ENCODE data around the gene KCNT2. TPM values are rescaled to one million over a fixed set of nuclear protein-coding genes. Genes with fewer than 3 reads are reported as not detected.

Gene KCNT2
- total RNA-seq, 1 donor from 2014 or later = 5.9 TPM

GRCh38 chr1:196438329-196438728, 169.9 kb downstream of the KCNT2 start:
- TF ChIP-seq CTCF (IDR thresholded peaks at IDR 0.05; ENCODE audit: insufficient read depth, low read depth, low read length) (no peak), EZH2 (IDR thresholded peaks at IDR 0.05; ENCODE audit: insufficient read depth, low read length) (no peak)
- Histone ChIP-seq H3K27ac (ENCODE audit: low read depth, low read length) (no peak overlapping the region), H4K20me1 (ENCODE audit: insufficient read depth, low read length) (no peaks in the 10 kb centered on the region), H2AFZ (ENCODE audit: low read depth, low read length) (no peak overlapping the region), H3K4me2 (ENCODE audit: low read length) (no peak overlapping the region), H3K36me3 (ENCODE audit: insufficient read depth, low read length) (no peaks in the 10 kb centered on the region), H3K4me1 (ENCODE audit: insufficient read depth, low read length) (no peaks in the 10 kb centered on the region), H3K4me3 (ENCODE audit: insufficient read depth, low read depth, low read length) (no peak overlapping the region), H3K9me3 (ENCODE audit: insufficient read depth, low read depth, low read length) (no peaks in the 10 kb centered on the region), H3K27me3 (ENCODE audit: insufficient read depth, low read length) (no peaks in the 10 kb centered on the region), H3K79me2 (ENCODE audit: insufficient read depth, low read length) (no peaks in the 10 kb centered on the region), H3K9ac (ENCODE audit: low read length) (no peak overlapping the region)
- Mint-ChIP-seq H3K27me3 (ENCODE audit: low read depth, unreplicated experiment) (no peaks in the 10 kb centered on the region), H3K36me3 (ENCODE audit: low read depth, unreplicated experiment) (no peaks in the 10 kb centered on the region), H3K4me3 (ENCODE audit: unreplicated experiment) (no peak overlapping the region), H3K4me1 (ENCODE audit: low read depth, unreplicated experiment) (no peaks in the 10 kb centered on the region), H3K9me3 (ENCODE audit: unreplicated experiment) (no peaks in the 10 kb centered on the region), H3K27ac (ENCODE audit: unreplicated experiment) (no peak overlapping the region)
- no peak for FAIRE-seq
- DNase-seq (ENCODE audit: low read depth) = peak; percentile 30

- DNase-seq (ENCODE audit: low read depth) (no peak), FAIRE-seq (no peak)
- H3K27ac Mint-ChIP-seq (ENCODE audit: unreplicated experiment) = no peak overlapping the region
- no peaks in the 10 kb centered on the region for H3K36me3 Mint-ChIP-seq (ENCODE audit: low read depth, unreplicated experiment)
- H3K9me3 ChIP-seq (ENCODE audit: insufficient read depth, low read depth, low read length) = no peaks in the 10 kb centered on the region
- no peaks in the 10 kb centered on the region for H3K27me3 Mint-ChIP-seq (ENCODE audit: low read depth, unreplicated experiment)
- H3K4me1 ChIP-seq (ENCODE audit: insufficient read depth, low read length) = no peaks in the 10 kb centered on the region
- H3K79me2 ChIP-seq (ENCODE audit: insufficient read depth, low read length) = no peaks in the 10 kb centered on the region
- no peaks in the 10 kb centered on the region for H3K9me3 Mint-ChIP-seq (ENCODE audit: unreplicated experiment)
- no peaks in the 10 kb centered on the region for H3K27me3 ChIP-seq (ENCODE audit: insufficient read depth, low read length)
- H3K36me3 ChIP-seq (ENCODE audit: insufficient read depth, low read length) = no peaks in the 10 kb centered on the region
- H3K9ac ChIP-seq (ENCODE audit: low read length) = no peak overlapping the region
- no peaks in the 10 kb centered on the region for H4K20me1 ChIP-seq (ENCODE audit: insufficient read depth, low read length)
- H3K4me3 ChIP-seq (ENCODE audit: insufficient read depth, low read depth, low read length) = no peak overlapping the region
- no peak for TF ChIP-seq CTCF (IDR thresholded peaks at IDR 0.05; ENCODE audit: insufficient read depth, low read depth, low read length)
- no peak for TF ChIP-seq EZH2 (IDR thresholded peaks at IDR 0.05; ENCODE audit: insufficient read depth, low read length)
- no peak overlapping the region for H3K4me2 ChIP-seq (ENCODE audit: low read length)
- H3K27ac ChIP-seq (ENCODE audit: low read depth, low read length) = no peak overlapping the region
- H3K4me3 Mint-ChIP-seq (ENCODE audit: unreplicated experiment) = no peak overlapping the region
- H2AFZ ChIP-seq (ENCODE audit: low read depth, low read length) = no peak overlapping the region
- H3K4me1 Mint-ChIP-seq (ENCODE audit: low read depth, unreplicated experiment) = no peaks in the 10 kb centered on the region
Observed at GRCh38 chr1:196437671-196438070, 170.6 kb downstream of the KCNT2 start.

- FAIRE-seq (no peak), DNase-seq (ENCODE audit: low read depth) (no peak)
- no peak overlapping the region for H3K4me2 ChIP-seq (ENCODE audit: low read length)
- no peak overlapping the region for H3K4me3 Mint-ChIP-seq (ENCODE audit: unreplicated experiment)
- no peaks in the 10 kb centered on the region for H3K9me3 ChIP-seq (ENCODE audit: insufficient read depth, low read depth, low read length)
- H3K9me3 Mint-ChIP-seq (ENCODE audit: unreplicated experiment) = no peaks in the 10 kb centered on the region
- no peak overlapping the region for H3K4me3 ChIP-seq (ENCODE audit: insufficient read depth, low read depth, low read length)
- H3K27ac ChIP-seq (ENCODE audit: low read depth, low read length) = no peak overlapping the region
- no peaks in the 10 kb centered on the region for H3K4me1 Mint-ChIP-seq (ENCODE audit: low read depth, unreplicated experiment)
- H2AFZ ChIP-seq (ENCODE audit: low read depth, low read length) = no peak overlapping the region
- no peaks in the 10 kb centered on the region for H3K27me3 Mint-ChIP-seq (ENCODE audit: low read depth, unreplicated experiment)
- no peak for TF ChIP-seq EZH2 (IDR thresholded peaks at IDR 0.05; ENCODE audit: insufficient read depth, low read length)
- no peaks in the 10 kb centered on the region for H3K36me3 ChIP-seq (ENCODE audit: insufficient read depth, low read length)
- H3K4me1 ChIP-seq (ENCODE audit: insufficient read depth, low read length) = no peaks in the 10 kb centered on the region
- H3K27me3 ChIP-seq (ENCODE audit: insufficient read depth, low read length) = no peaks in the 10 kb centered on the region
- no peaks in the 10 kb centered on the region for H3K79me2 ChIP-seq (ENCODE audit: insufficient read depth, low read length)
- no peak overlapping the region for H3K9ac ChIP-seq (ENCODE audit: low read length)
- H3K27ac Mint-ChIP-seq (ENCODE audit: unreplicated experiment) = no peak overlapping the region
- H4K20me1 ChIP-seq (ENCODE audit: insufficient read depth, low read length) = no peaks in the 10 kb centered on the region
- H3K36me3 Mint-ChIP-seq (ENCODE audit: low read depth, unreplicated experiment) = no peaks in the 10 kb centered on the region
Observed at GRCh38 chr1:196433000-196433399, 175.2 kb downstream of the KCNT2 start.
